Measurements from ENCODE around the gene GCSAM. TPM values are rescaled to one million over a fixed set of nuclear protein-coding genes. Genes with fewer than 3 reads are reported as not detected.

GCSAM gene
- total RNA-seq, 3 donors from 2014 or later = 1.3 to 2.0 (median 2.0) TPM

DNA sequence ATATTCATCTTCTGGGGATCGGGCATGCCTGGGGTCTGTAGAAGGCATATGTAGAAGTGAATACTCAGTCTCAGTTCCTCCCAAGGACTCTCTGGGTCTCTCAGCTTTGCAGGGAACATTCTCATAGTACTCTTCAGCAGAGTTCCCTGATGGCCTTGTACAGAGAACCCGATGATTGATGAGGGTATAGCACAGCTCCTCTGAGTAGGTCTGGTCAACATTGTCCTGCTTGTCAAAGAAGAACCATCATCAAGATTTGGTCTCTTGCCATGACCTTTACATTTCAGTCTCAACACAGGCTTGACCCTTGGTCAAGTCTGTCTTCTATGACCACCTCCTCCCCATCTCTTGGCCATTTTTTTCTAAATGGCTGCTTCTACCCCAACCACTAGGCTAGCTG, 9.5 kb downstream of the GCSAM start:
- Mint-ChIP-seq H3K4me1 (ENCODE audit: low read depth) (peaks cover 76% of the 10 kb centered on the region), H3K27me3 (ENCODE audit: low read depth) (no peaks in the 10 kb centered on the region), H3K36me3 (ENCODE audit: insufficient read depth) (peaks cover 20% of the 10 kb centered on the region), H3K4me3 (no peak overlapping the region), H3K9me3 (no peaks in the 10 kb centered on the region)
- no peak for ATAC-seq
- DNase-seq = no peak

DNA sequence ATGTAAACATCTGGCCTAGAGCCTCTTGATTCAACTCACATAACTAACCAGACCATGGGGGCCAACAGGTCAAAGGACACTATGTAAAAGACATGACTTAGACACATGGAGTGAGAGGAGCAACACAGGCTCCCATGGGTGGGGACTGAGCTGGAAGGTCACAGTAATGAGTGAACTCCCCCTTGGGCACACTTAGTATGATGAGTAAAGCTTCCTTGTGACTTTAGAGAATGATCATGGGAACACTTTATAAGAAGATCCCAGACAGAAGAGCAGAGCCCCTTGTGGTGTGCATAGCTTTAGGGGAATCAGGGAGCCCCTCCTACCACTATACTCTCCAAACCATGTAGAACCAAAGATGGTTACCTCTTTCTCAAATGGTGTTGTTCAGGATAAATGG, 10.2 kb downstream of the GCSAM start:
- no peaks in the 10 kb centered on the region for H3K9me3 Mint-ChIP-seq
- no peak overlapping the region for H3K4me3 Mint-ChIP-seq
- DNase-seq = no peak
- no peak for ATAC-seq
- H3K4me1 Mint-ChIP-seq (ENCODE audit: low read depth) = peaks cover 75% of the 10 kb centered on the region
- H3K36me3 Mint-ChIP-seq (ENCODE audit: insufficient read depth) = peaks cover 20% of the 10 kb centered on the region
- H3K27me3 Mint-ChIP-seq (ENCODE audit: low read depth) = no peaks in the 10 kb centered on the region

DNA sequence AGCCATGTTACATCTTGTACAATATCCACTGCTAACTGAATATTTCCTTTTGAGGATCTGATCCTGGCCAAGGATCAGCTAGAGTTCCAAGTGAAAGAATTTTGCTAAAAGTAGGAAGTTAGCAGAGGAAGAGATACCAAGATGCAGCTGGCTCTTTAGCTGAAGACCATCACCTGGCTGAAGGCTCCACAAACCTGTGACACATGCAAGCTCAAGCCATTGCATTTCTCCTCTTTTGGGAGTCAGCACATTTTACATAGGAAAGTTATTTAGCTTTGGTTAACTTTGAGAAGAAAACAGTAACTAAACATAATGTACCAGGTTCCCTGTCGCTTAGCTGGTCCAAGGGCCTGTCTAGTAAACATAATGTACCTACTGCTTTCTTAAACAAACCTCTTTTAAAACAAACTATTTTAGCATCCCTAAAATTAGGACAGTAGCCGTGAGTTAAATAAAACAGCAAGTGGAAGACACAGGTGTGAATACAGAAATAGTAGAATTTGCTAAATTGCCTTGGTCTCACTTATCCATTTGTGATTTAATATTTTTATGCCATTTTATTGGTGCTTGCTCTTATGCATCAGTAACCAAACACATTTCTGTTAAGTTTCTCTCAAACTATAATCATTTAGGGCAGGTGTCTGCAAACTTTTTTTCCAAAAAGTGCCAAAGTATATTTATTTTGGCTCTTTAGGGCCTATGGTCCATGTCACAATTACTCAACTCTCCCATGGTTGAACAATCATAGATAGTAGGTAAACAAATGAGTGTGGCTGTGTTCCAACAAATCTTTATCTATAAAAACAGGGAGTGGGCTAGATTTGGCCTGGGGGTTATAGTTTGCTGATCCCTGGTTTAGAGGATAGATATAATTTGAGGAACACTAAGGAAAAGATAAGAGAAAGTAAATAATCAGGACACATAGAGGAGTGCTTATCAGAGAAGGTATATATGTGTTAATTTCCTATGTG, 11.2 kb downstream of the GCSAM start:
- no peaks in the 10 kb centered on the region for H3K27me3 Mint-ChIP-seq (ENCODE audit: low read depth)
- no peak for DNase-seq
- peaks cover 21% of the 10 kb centered on the region for H3K36me3 Mint-ChIP-seq (ENCODE audit: insufficient read depth)
- no peak for ATAC-seq
- H3K4me3 Mint-ChIP-seq = no peak overlapping the region
- no peaks in the 10 kb centered on the region for H3K9me3 Mint-ChIP-seq
- H3K4me1 Mint-ChIP-seq (ENCODE audit: low read depth) = peaks cover 67% of the 10 kb centered on the region

DNA sequence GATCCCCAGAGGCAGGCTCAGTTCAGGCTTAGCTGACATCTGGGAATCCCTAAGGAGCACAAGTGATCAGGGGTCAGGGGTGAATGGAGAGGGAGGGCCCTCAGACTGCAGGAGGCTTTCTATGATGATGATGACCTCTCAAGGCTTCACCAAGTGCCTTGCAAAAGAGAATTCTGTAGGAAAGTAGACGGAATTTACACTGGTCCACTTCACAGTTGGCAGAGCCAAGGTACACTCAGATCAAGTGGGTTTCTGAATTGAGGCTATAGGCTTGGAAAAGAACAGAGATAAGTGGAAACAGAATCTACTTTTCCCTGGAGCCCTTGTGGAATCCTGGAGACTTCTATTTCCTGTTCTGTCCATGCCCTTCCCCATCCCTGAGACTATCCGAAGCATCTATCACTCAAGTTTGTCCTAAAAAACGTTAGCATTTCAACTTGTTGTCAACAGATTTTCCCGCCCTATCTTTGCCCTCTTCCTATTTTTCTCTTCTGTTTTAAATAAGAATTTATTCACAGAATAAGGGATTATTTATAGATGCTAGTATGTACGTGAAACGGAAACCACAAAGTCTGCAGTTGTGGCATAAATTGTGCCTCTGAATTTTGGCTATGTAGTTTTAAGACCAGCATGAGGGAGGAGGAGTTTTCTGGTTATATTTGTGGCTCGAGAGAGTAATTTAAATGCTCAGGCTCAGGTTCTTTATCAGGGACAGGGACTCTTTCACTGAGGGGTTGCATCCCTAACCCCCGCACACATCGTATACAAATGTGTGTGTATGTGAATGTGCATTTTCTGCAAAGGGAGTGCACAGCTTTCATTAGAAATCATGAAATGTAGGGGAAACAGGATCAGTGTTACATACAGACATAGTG, 12.8 kb downstream of the GCSAM start:
- H3K4me3 Mint-ChIP-seq = peak overlapping the region; percentile 33
- DNase-seq (no peak), ATAC-seq (peak in 1 of 2 donors; percentile 30)
- H3K36me3 Mint-ChIP-seq (ENCODE audit: insufficient read depth) = peaks cover 21% of the 10 kb centered on the region
- H3K4me1 Mint-ChIP-seq (ENCODE audit: low read depth) = peaks cover 52% of the 10 kb centered on the region
- H3K27me3 Mint-ChIP-seq (ENCODE audit: low read depth) = no peaks in the 10 kb centered on the region
- no peaks in the 10 kb centered on the region for H3K9me3 Mint-ChIP-seq

DNA sequence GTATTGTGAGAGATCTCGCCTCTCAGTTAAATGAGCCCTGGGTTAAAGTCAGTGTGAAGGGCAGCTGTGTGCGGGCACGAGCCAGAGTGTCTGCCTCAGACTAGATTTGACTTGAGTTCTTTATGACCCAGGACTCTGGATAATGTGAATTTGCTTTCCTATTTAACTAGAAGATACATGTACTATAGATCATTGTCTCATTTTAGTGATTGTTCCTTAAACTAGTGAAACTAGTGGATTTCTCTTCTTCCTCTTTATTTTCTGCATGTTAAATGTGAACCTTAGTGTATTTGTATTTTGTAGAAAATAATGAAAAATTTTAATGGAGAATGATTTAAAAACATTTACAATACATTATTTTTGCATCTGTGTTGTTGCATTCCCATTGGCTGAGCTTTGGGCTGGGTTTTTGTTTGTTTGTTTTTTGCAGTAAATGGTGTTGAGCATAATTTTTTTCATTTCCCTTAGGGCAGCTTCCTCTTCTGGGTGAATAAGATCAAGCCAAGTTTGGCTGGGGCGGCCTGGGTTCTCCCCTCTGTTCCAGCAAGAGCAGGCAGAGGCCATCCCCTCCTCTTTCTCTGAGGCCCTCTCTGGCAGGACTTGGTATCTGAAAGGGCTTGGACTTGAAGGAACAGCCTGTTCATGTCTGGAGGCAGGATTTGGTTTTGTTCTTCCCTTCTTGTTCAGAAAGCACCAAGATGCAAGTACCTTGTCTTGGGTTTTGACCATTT, 15.0 kb downstream of the GCSAM start:
- ATAC-seq = no peak
- Mint-ChIP-seq H3K9me3 (no peaks in the 10 kb centered on the region), H3K27me3 (ENCODE audit: low read depth) (no peaks in the 10 kb centered on the region), H3K4me3 (no peak overlapping the region), H3K4me1 (ENCODE audit: low read depth) (peaks cover 52% of the 10 kb centered on the region), H3K36me3 (ENCODE audit: insufficient read depth) (peaks cover 16% of the 10 kb centered on the region)
- DNase-seq = no peak

DNA sequence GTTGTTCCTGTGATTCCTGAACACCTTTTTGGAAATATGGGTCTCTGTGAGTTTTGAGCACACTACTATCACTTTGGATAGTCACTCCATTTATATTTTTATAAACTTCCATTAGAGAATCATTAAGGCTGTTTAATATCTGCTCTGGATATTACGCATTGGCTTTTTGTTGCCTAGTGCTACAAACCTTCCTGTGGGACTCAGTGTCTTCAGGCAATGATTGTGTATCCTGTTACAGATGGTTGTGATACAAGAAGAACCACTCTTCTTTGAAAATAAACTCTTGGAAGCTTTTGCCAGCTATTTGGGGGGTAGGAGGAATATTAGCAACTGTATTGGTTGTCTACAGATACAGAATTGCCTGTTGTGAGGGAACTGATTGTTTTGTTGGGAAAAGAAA, 15.6 kb downstream of the GCSAM start:
- H3K4me1 Mint-ChIP-seq (ENCODE audit: low read depth) = peaks cover 52% of the 10 kb centered on the region
- H3K9me3 Mint-ChIP-seq = no peaks in the 10 kb centered on the region
- no peak overlapping the region for H3K4me3 Mint-ChIP-seq
- H3K36me3 Mint-ChIP-seq (ENCODE audit: insufficient read depth) = peaks cover 10% of the 10 kb centered on the region
- ATAC-seq = no peak
- H3K27me3 Mint-ChIP-seq (ENCODE audit: low read depth) = no peaks in the 10 kb centered on the region
- no peak for DNase-seq

DNA sequence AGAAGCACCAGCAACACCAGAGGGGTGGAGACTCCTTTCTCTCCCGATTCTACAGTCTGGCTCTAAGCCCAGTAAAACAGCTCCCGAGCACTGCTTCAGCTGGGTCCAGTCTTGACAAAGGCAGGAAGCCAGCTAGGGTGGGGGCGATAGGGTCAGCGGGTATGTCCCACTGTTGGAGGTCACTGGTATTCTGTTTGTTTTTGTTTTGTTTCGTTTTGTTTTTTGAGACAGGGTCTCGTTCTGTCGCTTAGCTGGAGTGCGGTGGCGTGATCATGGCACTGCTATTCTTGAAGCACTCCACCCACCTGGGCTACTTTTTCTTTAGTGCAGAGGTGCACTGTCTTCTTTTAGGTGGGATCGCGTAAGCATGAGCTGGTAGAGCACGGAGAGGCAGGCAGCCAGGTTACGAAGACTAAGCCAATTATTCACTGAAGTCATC, 16.3 kb downstream of the GCSAM start:
- ATAC-seq (no peak), DNase-seq (no peak)
- no peaks in the 10 kb centered on the region for H3K9me3 Mint-ChIP-seq
- H3K4me1 Mint-ChIP-seq (ENCODE audit: low read depth) = peaks cover 50% of the 10 kb centered on the region
- no peaks in the 10 kb centered on the region for H3K27me3 Mint-ChIP-seq (ENCODE audit: low read depth)
- H3K4me3 Mint-ChIP-seq = no peak overlapping the region
- peaks cover 10% of the 10 kb centered on the region for H3K36me3 Mint-ChIP-seq (ENCODE audit: insufficient read depth)

DNA sequence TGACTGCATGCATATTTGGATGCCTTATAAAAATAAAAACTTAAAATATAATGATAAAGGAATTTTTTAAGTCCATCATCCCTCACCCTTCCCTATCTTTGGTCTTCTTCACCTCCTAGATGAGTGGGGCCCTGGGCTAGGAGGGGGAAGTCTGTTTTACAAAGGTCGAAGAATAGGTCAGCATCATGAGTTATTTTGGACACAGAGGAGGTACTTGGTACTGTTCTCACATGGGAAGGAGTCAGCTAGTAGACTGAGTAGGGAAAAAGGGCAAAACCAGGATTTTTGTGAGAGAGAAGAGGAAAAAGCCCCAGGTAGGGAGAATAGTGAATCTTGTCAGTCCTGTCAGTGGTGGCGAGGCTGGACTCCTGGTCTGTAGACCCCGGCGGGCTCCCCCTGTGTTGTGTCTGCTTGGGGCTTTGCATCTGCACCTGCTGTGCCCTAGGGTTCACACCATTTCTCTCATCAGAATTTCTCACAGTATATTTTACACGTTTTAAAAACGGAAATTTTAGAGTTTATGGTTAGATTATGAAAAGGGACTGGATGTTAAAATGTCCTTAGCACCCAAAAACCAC, 17.2 kb downstream of the GCSAM start:
- DNase-seq (no peak), ATAC-seq (no peak)
- H3K27me3 Mint-ChIP-seq (ENCODE audit: low read depth) = no peaks in the 10 kb centered on the region
- no peaks in the 10 kb centered on the region for H3K9me3 Mint-ChIP-seq
- H3K36me3 Mint-ChIP-seq (ENCODE audit: insufficient read depth) = peaks cover 10% of the 10 kb centered on the region
- peaks cover 43% of the 10 kb centered on the region for H3K4me1 Mint-ChIP-seq (ENCODE audit: low read depth)
- no peak overlapping the region for H3K4me3 Mint-ChIP-seq

DNA sequence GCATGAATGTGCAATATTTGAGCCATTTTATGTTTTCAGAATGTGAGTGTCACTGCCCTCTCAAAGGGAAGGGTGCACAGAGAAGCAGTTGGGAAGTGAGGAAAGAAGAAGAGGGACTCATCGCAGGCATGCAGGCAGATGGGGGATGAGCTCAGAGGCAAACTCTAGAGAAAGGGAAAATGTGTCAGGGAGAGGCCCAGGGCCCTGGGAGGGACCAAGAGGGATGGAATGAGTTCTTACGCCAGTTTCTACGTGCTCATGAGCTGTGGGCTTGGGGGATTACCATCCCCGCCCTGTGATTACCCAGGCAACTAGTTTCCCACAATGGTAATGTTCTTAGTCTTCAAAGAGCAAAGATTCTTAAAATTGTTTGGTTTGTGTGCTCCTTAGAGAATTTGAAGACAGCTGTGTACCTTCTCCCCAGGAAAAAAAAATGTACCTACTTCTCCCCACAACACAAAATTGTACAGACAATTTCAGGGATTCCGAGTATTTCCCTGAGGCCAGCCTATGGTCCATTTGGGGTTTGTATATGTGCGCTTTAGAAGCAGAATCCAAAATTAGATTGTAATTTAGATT, 17.8 kb downstream of the GCSAM start:
- no peaks in the 10 kb centered on the region for H3K27me3 Mint-ChIP-seq (ENCODE audit: low read depth)
- no peak for ATAC-seq
- no peak overlapping the region for H3K4me3 Mint-ChIP-seq
- DNase-seq = no peak
- H3K36me3 Mint-ChIP-seq (ENCODE audit: insufficient read depth) = peaks cover 10% of the 10 kb centered on the region
- no peaks in the 10 kb centered on the region for H3K9me3 Mint-ChIP-seq
- peaks cover 38% of the 10 kb centered on the region for H3K4me1 Mint-ChIP-seq (ENCODE audit: low read depth)

DNA sequence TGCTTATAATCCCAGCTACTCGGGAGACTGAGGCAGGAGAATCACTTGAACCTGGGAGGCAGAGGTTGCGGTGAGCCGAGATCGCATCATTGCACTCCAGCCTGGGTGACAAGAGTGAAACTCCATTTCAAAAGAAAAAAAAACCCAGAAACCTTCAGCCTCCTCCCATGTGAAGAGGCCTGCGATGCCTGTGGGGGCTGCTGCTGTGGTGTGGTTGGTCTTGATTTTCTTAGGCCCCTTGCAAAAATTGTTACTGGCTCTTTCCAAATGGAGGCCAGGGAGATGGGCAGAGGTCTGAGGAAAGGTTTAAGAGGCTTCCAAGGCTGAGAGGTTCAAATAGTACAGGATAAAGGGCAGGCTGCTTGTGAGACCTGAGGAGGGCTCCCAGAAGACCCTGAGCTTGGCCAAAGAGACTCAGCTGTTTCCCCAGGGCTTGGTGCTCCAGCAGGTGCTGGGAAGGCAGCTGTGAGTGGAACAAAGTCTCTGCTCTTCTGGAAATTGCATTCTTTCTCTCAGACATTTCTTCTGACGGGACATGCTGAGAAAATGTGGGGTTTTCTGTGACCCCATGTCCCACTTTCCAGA, 18.4 kb downstream of the GCSAM start:
- H3K36me3 Mint-ChIP-seq (ENCODE audit: insufficient read depth) = peaks cover 10% of the 10 kb centered on the region
- DNase-seq (no peak), ATAC-seq (no peak)
- H3K27me3 Mint-ChIP-seq (ENCODE audit: low read depth) = no peaks in the 10 kb centered on the region
- H3K9me3 Mint-ChIP-seq = no peaks in the 10 kb centered on the region
- H3K4me1 Mint-ChIP-seq (ENCODE audit: low read depth) = peaks cover 32% of the 10 kb centered on the region
- H3K4me3 Mint-ChIP-seq = no peak overlapping the region

DNA sequence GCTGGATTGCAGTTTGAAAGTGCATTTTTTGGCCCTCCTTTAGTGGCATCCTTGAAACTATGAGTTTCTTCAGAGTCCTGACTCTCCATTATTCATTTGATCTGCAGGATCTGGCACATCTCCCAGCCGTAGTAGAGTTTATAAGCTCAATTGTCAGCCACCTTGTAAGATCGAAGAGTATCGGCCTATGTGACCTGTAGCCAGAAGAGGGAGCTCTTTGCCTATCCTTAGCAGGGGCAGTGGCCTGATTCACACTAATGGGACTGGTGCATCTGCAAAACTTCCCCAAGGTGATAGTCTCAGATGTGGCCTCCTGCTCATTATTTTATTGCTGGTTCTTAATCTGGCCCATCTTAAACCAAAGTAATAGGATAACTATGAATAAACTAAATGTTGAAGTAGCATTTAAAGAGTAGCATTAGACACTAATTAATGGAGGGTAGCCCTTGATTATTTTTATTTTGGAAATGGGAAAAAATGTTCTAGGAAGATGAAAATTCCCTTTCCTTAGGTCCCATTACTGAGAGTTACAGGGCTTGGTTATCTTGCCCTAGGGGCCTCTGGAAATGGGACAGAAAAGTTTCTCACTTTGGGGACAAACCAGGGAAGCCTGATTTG, 21.2 kb downstream of the GCSAM start:
- no peaks in the 10 kb centered on the region for H3K9me3 Mint-ChIP-seq
- no peaks in the 10 kb centered on the region for H3K27me3 Mint-ChIP-seq (ENCODE audit: low read depth)
- ATAC-seq = peak; percentile 85 to 94
- DNase-seq = peak; percentile 51
- H3K36me3 Mint-ChIP-seq (ENCODE audit: insufficient read depth) = peaks cover 6% of the 10 kb centered on the region
- no peak overlapping the region for H3K4me3 Mint-ChIP-seq
- peaks cover 13% of the 10 kb centered on the region for H3K4me1 Mint-ChIP-seq (ENCODE audit: low read depth)

DNA sequence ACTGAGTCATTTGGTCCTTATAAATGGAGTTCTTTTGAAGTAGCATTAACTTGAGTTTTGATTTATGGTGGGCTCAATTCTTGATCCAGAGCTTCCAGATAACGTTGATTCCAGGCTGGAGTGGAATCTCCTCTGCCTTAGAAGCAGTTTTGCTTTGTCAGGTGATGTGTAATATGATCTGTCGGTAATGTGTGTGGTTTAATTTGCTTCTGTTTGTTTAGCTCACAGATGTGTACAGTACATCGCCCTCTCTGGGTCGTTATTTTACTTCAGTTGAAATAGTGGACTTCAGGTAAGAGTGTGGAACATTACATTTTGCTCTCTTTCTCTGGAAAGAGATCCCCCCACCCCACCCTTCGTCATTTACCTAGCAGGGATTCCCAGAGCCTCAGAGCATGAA, 23.7 kb downstream of the GCSAM start:
- ATAC-seq (no peak), DNase-seq (no peak)
- no peaks in the 10 kb centered on the region for H3K27me3 Mint-ChIP-seq (ENCODE audit: low read depth)
- H3K9me3 Mint-ChIP-seq = no peaks in the 10 kb centered on the region
- H3K36me3 Mint-ChIP-seq (ENCODE audit: insufficient read depth) = peaks cover 3% of the 10 kb centered on the region
- H3K4me1 Mint-ChIP-seq (ENCODE audit: low read depth) = peaks cover 9% of the 10 kb centered on the region
- no peak overlapping the region for H3K4me3 Mint-ChIP-seq

DNA sequence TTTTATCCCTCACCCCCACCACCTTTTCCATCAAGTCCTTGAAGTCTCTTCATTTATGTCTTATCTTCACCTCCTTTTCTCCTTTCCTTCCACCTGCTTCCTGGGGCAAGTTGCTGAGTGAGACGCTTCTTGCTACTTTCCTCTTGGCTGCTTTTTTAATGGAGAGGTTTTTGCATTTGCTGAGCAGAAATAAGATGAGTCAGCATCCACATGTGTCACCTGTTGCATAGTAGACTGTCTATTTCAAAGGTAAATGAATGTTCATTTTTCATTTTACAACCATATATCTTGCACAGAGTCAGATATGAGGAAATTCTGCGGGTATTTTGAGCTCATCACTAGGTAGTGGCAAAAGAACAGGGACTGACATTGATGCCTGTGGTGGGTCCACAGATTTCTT, 28.3 kb downstream of the GCSAM start:
- peaks cover 2% of the 10 kb centered on the region for H3K36me3 Mint-ChIP-seq (ENCODE audit: insufficient read depth)
- no peak overlapping the region for H3K4me3 Mint-ChIP-seq
- no peaks in the 10 kb centered on the region for H3K9me3 Mint-ChIP-seq
- DNase-seq = no peak
- H3K27me3 Mint-ChIP-seq (ENCODE audit: low read depth) = no peaks in the 10 kb centered on the region
- H3K4me1 Mint-ChIP-seq (ENCODE audit: low read depth) = no peaks in the 10 kb centered on the region
- no peak for ATAC-seq

All from activated T-cell treated with anti-CD3 and anti-CD28 coated beads, Interleukin-2, amount 50 U/mL, for 4 hours (primary cell).